Stimulated activated CD8-positive, alpha-beta memory T cell treated with anti-CD3 and anti-CD28 coated beads, Interleukin-7, amount 100 ng/mL, for 24 hours (primary cell): ENCODE results near the gene EGLN2.
"Not testable (repeated sequence)": the region's sequence is repeated elsewhere in the genome, so short reads cannot be mapped to it uniquely, and the experiment has no call there.

Source experiments
- DNase-seq: peaks from one replicate; pipeline ENCODE4 v3.0.0-alpha.2; 2020; ENCODE audit warnings: low read depth

The EGLN2 gene

GRCh38 chr19:40846722-40847121 lies 47.7 kb downstream of the EGLN2 start:
- not testable (repeated sequence) for DNase-seq

GRCh38 chr19:40850277-40850676 lies 51.3 kb downstream of the EGLN2 start, which contains the start of gene CYP2A6:
TSS of gene CYP2A6 (minus strand) at chr19:40850447. CDS start at chr19:40850426, 21 bp downstream.
- DNase-seq = not testable (repeated sequence)

- DNase-seq = not testable (repeated sequence)
Observed at GRCh38 chr19:40852467-40853152, 53.6 kb downstream of the EGLN2 start.
